ENCODE data around the gene SCAMP3. TPM values are rescaled to one million over a fixed set of nuclear protein-coding genes. Genes with fewer than 3 reads are reported as not detected.
"Not testable (repeated sequence)": the region's sequence is repeated elsewhere in the genome, so short reads cannot be mapped to it uniquely, and the experiment has no call there.

The SCAMP3 gene
- polyA plus RNA-seq, 5 donors: 42.8 to 65.5 (median 56.5) TPM

- peak in 1 of 2 donors; percentile 44 for DNase-seq
These were observed 29.9 kb downstream of the SCAMP3 start for GRCh38 chr1:155232001-155232978.

GRCh38 chr1:155231302-155231701 is 30.9 kb downstream of the SCAMP3 start:
- not testable (repeated sequence) for DNase-seq

GRCh38 chr1:155228096-155228427 is 34.1 kb downstream of the SCAMP3 start:
- no peak for DNase-seq

- DNase-seq: peak; percentile 99
These were observed 34.7 kb downstream of the SCAMP3 start for GRCh38 chr1:155227261-155228095.

GRCh38 chr1:155226910-155227260 is 35.3 kb downstream of the SCAMP3 start:
- DNase-seq: peak in 1 of 2 donors; percentile 52

DNA sequence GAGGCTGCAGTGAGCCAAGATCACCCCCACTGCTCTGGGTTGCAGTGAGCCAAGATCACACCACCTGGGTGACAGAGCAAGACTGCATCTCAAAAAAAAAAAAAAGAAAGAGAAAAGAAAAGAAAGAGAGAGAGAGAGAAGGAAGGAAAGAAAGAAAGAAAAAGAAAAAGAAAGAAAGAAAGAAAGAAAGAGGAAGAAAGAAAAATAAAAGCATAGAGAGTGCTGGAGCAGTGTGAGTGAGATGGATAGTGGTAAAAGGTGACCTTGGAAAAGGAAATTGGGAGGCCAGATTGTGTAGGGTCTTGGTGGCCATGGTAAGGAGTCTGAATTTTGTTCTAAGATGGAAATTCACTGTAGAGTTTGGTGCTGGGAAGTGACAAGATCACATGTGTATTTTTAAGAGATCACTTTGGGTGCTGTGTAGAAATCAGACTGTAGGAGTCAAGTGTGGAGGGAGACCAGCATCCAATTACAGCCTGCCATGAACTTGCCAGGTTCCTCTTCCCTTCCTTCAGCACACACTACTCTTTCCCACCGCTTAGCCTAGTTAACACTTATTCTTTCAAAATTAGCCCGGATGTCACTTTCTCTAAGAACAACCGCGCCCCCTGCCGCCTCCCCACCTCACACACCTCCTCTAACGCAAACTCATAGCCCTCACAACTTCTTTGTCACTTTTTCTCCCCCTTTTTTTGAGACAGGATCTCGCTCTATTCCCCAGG is 35.8 kb downstream of the SCAMP3 start:
- DNase-seq: peak in 1 of 2 donors; percentile 61

DNA sequence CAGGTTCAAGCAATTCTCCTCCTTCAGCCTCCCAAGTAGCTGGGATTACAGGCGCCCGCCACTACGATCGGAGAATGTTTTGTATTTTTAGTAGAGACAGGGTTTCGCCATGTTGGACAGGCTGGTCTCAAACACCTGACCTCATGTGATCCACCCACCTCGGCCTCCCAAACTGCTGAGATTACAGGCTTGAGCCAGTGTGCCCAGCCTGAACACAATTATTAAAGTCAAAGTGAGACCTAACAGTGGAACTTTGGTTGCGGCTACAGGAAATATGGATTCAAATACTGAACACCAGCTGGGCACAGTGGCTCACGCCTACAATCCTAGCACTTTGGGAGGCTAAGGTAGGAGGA is 36.8 kb downstream of the SCAMP3 start:
- DNase-seq: not testable (repeated sequence)

- no peak for DNase-seq
These were observed 39.1 kb downstream of the SCAMP3 start for GRCh38 chr1:155223047-155223446.

GRCh38 chr1:155220211-155220965 is 41.8 kb downstream of the SCAMP3 start:
- DNase-seq: not testable (repeated sequence)

GRCh38 chr1:155219592-155220031 is 42.5 kb downstream of the SCAMP3 start:
- no peak for DNase-seq

GRCh38 chr1:155218854-155219591 is 43.1 kb downstream of the SCAMP3 start:
- peak in 1 of 2 donors; percentile 44 for DNase-seq

DNA sequence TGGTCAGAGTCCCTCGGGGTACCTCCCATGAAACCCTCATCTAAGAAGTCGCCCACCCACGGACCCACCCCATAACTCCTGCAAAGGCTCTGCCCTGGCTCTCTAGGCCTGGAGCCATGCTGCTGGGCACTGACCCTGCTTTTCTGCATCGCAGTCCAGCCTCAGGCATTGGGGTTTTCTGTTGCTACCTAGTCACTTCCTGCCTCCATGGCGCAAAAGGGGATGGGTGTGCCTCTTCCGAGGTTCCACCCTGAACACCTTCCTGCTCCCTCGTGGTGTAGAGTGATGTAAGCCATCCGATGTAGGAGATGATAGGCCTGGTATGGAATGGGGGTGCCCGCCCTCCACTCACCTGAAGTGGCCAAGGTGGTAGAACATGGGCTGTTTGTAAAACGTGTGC is 47.5 kb downstream of the SCAMP3 start:
- not testable (repeated sequence) for DNase-seq

DNA sequence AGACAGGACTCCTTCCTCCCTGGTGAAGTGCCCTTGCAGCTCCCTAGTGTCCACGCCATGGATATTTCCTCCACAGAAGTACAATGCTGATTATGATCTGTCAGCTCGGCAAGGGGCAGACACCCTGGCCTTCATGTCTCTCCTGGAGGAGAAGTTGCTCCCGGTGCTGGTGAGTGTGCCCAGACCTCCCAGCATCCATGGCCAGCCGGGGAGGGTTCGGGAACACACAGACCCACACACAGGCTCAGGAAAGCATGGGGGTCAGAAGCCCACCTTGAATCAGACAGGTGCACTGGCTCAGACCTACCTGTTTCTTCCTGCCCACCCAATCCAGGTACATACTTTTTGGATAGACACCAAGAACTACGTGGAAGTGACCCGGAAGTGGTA is 50.1 kb downstream of the SCAMP3 start:
- DNase-seq: not testable (repeated sequence)

GRCh38 chr1:155211381-155212050 is 50.6 kb downstream of the SCAMP3 start:
- not testable (repeated sequence) for DNase-seq

GRCh38 chr1:155210314-155211104 is 51.7 kb downstream of the SCAMP3 start:
- DNase-seq: no peak

DNA sequence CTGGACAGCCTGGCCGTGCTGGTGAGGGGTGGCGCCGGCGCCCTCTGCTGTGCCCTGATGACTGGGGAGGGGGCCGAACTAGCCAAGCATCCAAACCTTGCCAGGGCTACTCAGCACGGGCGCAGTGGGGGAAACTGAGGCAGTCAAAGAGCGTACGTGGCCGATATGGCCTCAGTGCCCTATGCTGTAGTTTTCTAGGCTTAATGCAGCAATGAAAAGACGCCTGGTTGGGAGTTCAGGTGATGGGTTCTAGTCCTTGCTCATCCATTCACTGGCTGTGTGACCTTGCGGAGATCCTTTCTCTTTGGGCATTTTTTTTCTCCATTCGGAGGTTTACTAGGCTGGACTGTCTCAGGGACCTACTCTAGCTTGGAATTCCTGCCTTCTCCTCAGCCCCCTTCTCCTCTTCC is 52.8 kb downstream of the SCAMP3 start:
- no peak for DNase-seq

DNA sequence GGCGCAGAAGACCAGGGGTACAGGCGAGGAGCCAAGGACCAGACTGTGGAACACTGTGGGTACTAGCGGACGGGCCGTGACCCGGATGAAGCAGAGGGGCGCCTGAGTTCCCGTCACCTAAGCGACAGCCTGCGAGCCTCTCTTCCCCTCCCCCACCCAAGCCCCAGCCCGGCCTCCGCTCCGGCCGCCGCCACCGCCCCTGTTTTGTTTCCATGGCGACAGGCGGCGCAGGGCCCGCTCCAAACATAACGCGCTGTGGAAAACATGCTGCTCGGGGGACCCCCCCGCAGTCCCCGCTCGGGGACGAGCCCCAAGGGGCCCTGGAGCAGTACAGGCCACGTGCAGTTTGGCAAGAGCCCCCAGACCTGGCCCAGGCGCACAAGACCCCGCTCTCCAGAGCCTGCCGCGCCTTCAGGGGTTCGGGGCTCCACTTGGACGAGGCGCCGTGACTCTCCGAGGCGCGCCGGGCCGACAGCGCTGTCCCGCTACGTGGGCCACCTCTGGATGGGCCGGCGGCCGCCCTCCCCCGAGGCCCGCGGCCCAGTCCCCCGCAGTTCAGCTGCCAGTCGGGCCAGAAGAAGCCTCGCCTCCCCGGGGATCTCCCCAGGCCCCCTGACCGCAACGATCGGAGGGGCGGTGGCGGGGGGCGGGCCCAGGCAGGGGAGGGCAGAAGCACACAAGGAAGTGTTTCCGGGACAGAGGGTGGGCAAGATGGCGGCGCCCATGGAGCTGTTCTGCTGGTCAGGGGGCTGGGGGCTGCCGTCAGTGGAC is 53.4 kb downstream of the SCAMP3 start, which contains the start of gene MTX1:
MTX1 (plus strand) TSS at position 155 of the 771 bp plus-strand sequence; CDS start at position 265, 110 bp downstream.
- peak; percentile 94 for DNase-seq

Data from right lung (tissue), 5 donors.